ENCODE measurements around the gene NDUFA7.
"Not testable (repeated sequence)": the region's sequence is repeated elsewhere in the genome, so short reads cannot be mapped to it uniquely, and the experiment has no call there.

The NDUFA7 gene

DNA sequence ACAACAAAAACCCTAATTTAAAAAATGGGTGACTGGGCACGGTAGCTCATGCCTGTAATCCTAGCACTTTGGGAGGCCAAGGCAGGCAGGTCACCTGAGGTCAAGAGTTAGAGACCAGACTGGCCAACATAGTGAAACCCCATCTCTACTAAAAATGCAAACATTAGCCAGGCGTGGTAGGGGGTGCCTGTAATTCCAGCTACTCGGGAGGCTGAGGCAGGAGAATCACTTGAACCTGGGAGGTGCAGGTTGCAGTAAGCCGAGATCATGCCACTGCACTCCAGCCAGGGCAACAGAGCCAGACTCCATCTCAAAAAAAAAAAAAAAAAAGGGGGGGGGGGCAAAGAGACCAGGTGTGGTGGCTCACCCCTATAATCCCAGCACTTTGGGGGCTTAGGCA is 56.9 kb downstream of the NDUFA7 start:
- DNase-seq (ENCODE audit: low read depth): not testable (repeated sequence)

DNA sequence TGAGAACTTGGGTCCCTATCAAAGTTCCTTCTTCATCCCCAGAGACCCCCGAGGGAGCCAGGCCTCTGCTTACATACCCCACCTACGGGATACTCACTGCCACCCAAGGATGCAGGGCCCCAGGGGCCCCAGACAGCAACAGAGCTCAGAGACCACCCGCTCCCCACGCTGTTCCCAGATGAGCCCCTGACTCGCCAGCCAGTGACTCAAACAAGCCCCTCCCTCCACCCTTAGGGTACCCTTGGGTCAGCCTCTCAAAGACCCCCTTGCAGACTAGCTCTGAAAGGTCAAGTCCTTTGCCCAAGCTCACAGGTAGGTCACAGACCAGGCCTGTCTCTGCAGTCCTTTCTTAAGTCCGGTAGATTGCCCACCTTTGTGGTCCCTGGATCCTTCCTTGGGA is 58.7 kb downstream of the NDUFA7 start:
- no peak for DNase-seq (ENCODE audit: low read depth)

DNA sequence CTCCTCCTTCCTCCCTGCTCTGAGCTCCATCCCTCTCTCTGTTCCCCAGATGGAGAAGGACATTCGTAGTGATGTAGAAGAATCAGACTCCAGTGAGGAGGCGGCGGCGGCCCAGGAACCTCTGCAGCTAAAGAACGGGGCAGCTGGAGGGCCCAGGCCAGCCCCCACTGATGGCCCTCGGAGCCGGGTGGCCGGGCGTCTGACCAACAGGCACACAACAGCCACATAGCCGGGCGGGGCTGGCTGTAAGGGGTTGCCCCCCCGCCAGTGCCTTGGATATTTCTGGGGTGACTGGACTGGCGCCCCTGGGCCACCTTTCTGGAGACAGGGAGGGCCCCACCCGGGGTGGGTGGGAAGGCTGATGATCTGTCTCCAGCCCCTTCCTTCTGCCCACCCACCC is 59.3 kb downstream of the NDUFA7 start:
- no peak for DNase-seq (ENCODE audit: low read depth)

DNA sequence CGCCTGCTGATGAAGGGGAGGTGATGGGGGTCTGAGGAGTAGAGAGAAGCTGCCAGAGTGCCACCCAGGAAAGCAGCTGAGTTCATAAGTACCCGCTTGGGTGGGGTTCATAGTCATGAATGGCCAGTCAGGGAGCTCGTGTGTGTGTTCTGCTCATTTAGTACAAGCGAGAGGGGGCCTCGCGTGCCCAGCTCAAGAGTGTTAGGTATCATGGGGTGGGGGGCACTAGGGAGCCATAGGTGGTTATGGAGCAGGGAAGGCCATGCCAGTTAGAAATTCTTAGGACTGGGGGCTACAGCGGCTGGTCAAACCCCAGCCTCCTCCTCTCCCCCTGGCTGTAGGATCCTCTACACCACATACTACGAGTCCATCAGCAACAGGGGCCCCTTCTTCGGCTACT is 59.8 kb downstream of the NDUFA7 start:
- DNase-seq (ENCODE audit: low read depth): no peak

Measured in fibroblast of the conjunctiva (primary cell).